Fibroblast of lung (primary cell): ENCODE measurements around the gene PDE9A. TPM values are rescaled to one million over a fixed set of nuclear protein-coding genes. Genes with fewer than 3 reads are reported as not detected.

Experiments used
- DNase-seq, 2 donors: peaks; one replicate each; pipeline versions ENCODE4 v3.0.0 to v3.0.0-alpha.2; 2010; ENCODE audit warnings: low read depth in 2 of 2
- H2AFZ ChIP-seq: 2 replicates; pipeline ENCODE4 v1.5.1; 2012; ENCODE audit warnings: low read length, control low read depth, inconsistent platforms
- H3K27ac ChIP-seq: 2 replicates; pipeline ENCODE4 v1.5.1; 2011; ENCODE audit warnings: low read length, control low read depth; ENCODE audit not compliant: insufficient read depth
- H3K27me3 ChIP-seq: 2 replicates; pipeline ENCODE4 v1.5.1; 2011; ENCODE audit warnings: mild to moderate bottlenecking, low read length; ENCODE audit not compliant: control insufficient read depth, insufficient read depth
- H3K36me3 ChIP-seq: 2 replicates; pipeline ENCODE4 v1.5.1; 2011; ENCODE audit warnings: low read length; ENCODE audit not compliant: control insufficient read depth, insufficient read depth
- H3K4me1 ChIP-seq: 2 replicates; pipeline ENCODE4 v1.5.1; 2011; ENCODE audit warnings: low read length; ENCODE audit not compliant: control insufficient read depth, insufficient read depth; ENCODE audit errors: extremely low read depth
- H3K4me2 ChIP-seq: 2 replicates; pipeline ENCODE4 v1.5.1; 2011; ENCODE audit warnings: low read length, control low read depth; ENCODE audit not compliant: insufficient read depth; ENCODE audit errors: extremely low read depth
- H3K4me3 ChIP-seq, 4 experiments: fragments of 200-600 bp in 1 of 4; sonication (generic) in 1 of 4; replicated peaks in 1 of 4; 2 replicates each; pipeline ENCODE4 v1.5.1; 2011 to 2016; ENCODE audit warnings: low read length in 4 of 4, low read depth in 3 of 4, mild to moderate bottlenecking in 3 of 4, control low read depth in 2 of 4, inconsistent platforms in 1 of 4, mixed read lengths in 1 of 4; ENCODE audit not compliant: insufficient read depth in 1 of 4; ENCODE audit errors: control extremely low read depth in 1 of 4
- H3K79me2 ChIP-seq: 2 replicates; pipeline ENCODE4 v1.5.1; 2012; ENCODE audit warnings: mild to moderate bottlenecking, low read length, inconsistent platforms; ENCODE audit not compliant: control insufficient read depth, insufficient read depth
- H3K9ac ChIP-seq: 2 replicates; pipeline ENCODE4 v1.5.1; 2011; ENCODE audit warnings: mild to moderate bottlenecking, low read length, control low read depth; ENCODE audit not compliant: insufficient read depth
- H3K9me3 ChIP-seq: 2 replicates; pipeline ENCODE4 v1.5.1; 2012; ENCODE audit warnings: low read depth, low read length; ENCODE audit not compliant: control insufficient read depth, insufficient read depth
- H4K20me1 ChIP-seq: 2 replicates; pipeline ENCODE4 v1.5.1; 2011; ENCODE audit warnings: low read length; ENCODE audit not compliant: control insufficient read depth, insufficient read depth; ENCODE audit errors: extremely low read depth
- EZH2 ChIP-seq: IDR thresholded peaks from 2 replicates; pipeline ENCODE4 v1.5.1; 2012; ENCODE audit warnings: low read length, control low read depth, mild to moderate bottlenecking; ENCODE audit errors: missing control alignments
- polyA plus RNA-seq, 2 donors: library from polyadenylated mRNA; depleted of rRNA in 1 of 2; stranded (reverse) in 1 of 2; unstranded in 1 of 2; fragments of >200 nt; gene quantifications; 2 replicates each; pipeline ENCODE4 v1.2.1, GENCODE V29; 2011 to 2012; ENCODE audit warnings: missing spikeins in 1 of 2
- total RNA-seq: library from RNA; depleted of rRNA; stranded (reverse); fragments of >200 nt; gene quantifications from 2 replicates; pipeline ENCODE4 v1.2.1, GENCODE V29; 2014
- TF ChIP-seq, protein P1 (sequence below), 2 donors: IDR thresholded peaks in 1 of 2; conservative IDR thresholded peaks in 1 of 2; 1 replicate in 1 of 2; 2 replicates in 1 of 2; pipeline ENCODE4 v1.5.1; 2011 to 2012; ENCODE audit warnings: low read length in 2 of 2, control low read depth in 1 of 2, inconsistent platforms in 1 of 2, low read depth in 1 of 2, mild to moderate bottlenecking in 1 of 2

The PDE9A gene
- total and polyA plus RNA-seq, 2 donors (not counting 1 experiment from before 2014, with no cell fraction given) = 1.8 to 4.4 TPM

GRCh38 chr21:42722153-42722552 is 68.7 kb downstream of the PDE9A start:
- Histone ChIP-seq H3K4me1 (peaks cover 6% of the 10 kb centered on the region), H2AFZ (no peak overlapping the region), H3K79me2 (no peaks in the 10 kb centered on the region), H4K20me1 (no peaks in the 10 kb centered on the region), H3K4me2 (no peak overlapping the region), H3K27ac (no peak overlapping the region), H3K9ac (no peak overlapping the region), H3K4me3 (no peak overlapping the region), H3K9me3 (no peaks in the 10 kb centered on the region), H3K36me3 (no peaks in the 10 kb centered on the region), H3K27me3 (no peaks in the 10 kb centered on the region)
- TF ChIP-seq EZH2 = no peak
- TF ChIP-seq, protein P1, sequence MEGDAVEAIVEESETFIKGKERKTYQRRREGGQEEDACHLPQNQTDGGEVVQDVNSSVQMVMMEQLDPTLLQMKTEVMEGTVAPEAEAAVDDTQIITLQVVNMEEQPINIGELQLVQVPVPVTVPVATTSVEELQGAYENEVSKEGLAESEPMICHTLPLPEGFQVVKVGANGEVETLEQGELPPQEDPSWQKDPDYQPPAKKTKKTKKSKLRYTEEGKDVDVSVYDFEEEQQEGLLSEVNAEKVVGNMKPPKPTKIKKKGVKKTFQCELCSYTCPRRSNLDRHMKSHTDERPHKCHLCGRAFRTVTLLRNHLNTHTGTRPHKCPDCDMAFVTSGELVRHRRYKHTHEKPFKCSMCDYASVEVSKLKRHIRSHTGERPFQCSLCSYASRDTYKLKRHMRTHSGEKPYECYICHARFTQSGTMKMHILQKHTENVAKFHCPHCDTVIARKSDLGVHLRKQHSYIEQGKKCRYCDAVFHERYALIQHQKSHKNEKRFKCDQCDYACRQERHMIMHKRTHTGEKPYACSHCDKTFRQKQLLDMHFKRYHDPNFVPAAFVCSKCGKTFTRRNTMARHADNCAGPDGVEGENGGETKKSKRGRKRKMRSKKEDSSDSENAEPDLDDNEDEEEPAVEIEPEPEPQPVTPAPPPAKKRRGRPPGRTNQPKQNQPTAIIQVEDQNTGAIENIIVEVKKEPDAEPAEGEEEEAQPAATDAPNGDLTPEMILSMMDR (conservative IDR thresholded peaks at IDR 0.05 in 1 of 2, IDR thresholded peaks at IDR 0.05 in 1 of 2; ENCODE audit: low read depth in 1 of 2, low read length in 2 of 2) = no peak
- DNase-seq = no peak

- Histone ChIP-seq H4K20me1 (no peaks in the 10 kb centered on the region), H3K4me3 (no peak overlapping the region), H3K27me3 (no peaks in the 10 kb centered on the region), H3K27ac (no peak overlapping the region), H2AFZ (no peak overlapping the region), H3K4me2 (no peak overlapping the region), H3K9me3 (no peaks in the 10 kb centered on the region), H3K4me1 (peaks cover 6% of the 10 kb centered on the region), H3K9ac (no peak overlapping the region), H3K36me3 (no peaks in the 10 kb centered on the region), H3K79me2 (no peaks in the 10 kb centered on the region)
- no peak for DNase-seq
- no peak for TF ChIP-seq EZH2
- TF ChIP-seq, protein P1 (conservative IDR thresholded peaks at IDR 0.05 in 1 of 2, IDR thresholded peaks at IDR 0.05 in 1 of 2; ENCODE audit: low read depth in 1 of 2, low read length in 2 of 2) = no peak
These were observed 69.5 kb downstream of the PDE9A start for GRCh38 chr21:42722808-42723473.

- Histone ChIP-seq H3K4me2 (no peak overlapping the region), H3K36me3 (no peaks in the 10 kb centered on the region), H3K27ac (peak overlapping the region; percentile 0), H4K20me1 (no peaks in the 10 kb centered on the region), H3K4me3 (no peak overlapping the region), H3K79me2 (no peaks in the 10 kb centered on the region), H3K9ac (no peak overlapping the region), H3K27me3 (no peaks in the 10 kb centered on the region), H3K9me3 (no peaks in the 10 kb centered on the region), H3K4me1 (peaks cover 6% of the 10 kb centered on the region), H2AFZ (no peak overlapping the region)
- DNase-seq = peak; percentile 91 to 95
- TF ChIP-seq, protein P1 (conservative IDR thresholded peaks at IDR 0.05 in 1 of 2, IDR thresholded peaks at IDR 0.05 in 1 of 2; ENCODE audit: low read depth in 1 of 2, low read length in 2 of 2) = no peak
- no peak for TF ChIP-seq EZH2
These were observed 71.0 kb downstream of the PDE9A start for GRCh38 chr21:42724226-42724920.
